ENCODE results near the gene RPS29.

The RPS29 gene

GRCh38 chr14:49549446-49549845 lies 36.7 kb downstream of the RPS29 start:
- DNase-seq, result no peak

GRCh38 chr14:49546766-49547165 lies 39.4 kb downstream of the RPS29 start:
- no peak for DNase-seq

- no peak for DNase-seq
Measured at GRCh38 chr14:49545716-49546115, 40.5 kb downstream of the RPS29 start.

DNA sequence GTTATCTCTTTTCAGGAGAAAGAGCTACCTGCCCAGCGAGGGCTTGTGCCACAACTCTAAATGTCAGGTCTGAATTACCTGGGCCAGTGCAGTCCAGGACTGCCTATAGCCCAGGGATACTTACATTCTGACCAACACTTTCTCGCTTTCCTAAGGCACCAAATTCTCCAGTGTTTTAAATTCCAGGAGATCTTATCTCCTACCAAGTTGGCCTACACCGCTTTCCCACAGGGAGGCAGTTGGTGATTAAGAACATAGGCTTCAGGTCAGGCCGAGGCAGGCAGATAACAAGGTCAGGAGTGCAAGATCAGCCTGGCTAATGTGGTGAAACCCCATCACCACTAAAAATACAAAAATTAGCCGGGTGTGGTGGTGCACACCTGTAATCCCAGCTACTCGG lies 41.1 kb downstream of the RPS29 start:
- no peak for DNase-seq

GRCh38 chr14:49541049-49541448 lies 45.1 kb downstream of the RPS29 start:
- peak; percentile 2 for DNase-seq

DNA sequence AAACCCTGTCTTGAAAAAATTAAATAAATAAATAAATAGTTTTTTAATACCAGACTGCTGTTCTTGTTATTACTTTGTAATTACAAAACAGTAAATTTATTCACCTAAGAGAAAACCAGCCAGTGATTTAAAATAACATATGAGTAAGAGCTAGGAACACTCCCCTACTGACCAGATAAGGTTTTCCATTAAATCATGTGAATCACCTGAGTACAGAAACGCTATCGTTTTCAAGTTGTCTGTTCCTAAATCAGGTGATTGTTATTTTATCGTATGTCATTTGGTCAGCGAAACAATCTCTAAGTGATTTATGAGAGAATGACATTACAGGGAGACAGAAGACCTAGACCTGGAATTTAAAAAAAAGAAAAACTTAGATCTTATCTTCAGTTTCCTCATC lies 47.3 kb downstream of the RPS29 start:
- DNase-seq, result no peak
